GOT3 (cell line): ENCODE results near the gene RABEPK.
"Not testable (repeated sequence)": the region's sequence is repeated elsewhere in the genome, so short reads cannot be mapped to it uniquely, and the experiment has no call there.

Source experiments
- DNase-seq: peaks from one replicate; lab custom pipeline; 2025; ENCODE audit warnings: mixed read lengths; lab: John Stamatoyannopoulos, UW

Gene RABEPK, protein sequence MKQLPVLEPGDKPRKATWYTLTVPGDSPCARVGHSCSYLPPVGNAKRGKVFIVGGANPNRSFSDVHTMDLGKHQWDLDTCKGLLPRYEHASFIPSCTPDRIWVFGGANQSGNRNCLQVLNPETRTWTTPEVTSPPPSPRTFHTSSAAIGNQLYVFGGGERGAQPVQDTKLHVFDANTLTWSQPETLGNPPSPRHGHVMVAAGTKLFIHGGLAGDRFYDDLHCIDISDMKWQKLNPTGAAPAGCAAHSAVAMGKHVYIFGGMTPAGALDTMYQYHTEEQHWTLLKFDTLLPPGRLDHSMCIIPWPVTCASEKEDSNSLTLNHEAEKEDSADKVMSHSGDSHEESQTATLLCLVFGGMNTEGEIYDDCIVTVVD

DNA sequence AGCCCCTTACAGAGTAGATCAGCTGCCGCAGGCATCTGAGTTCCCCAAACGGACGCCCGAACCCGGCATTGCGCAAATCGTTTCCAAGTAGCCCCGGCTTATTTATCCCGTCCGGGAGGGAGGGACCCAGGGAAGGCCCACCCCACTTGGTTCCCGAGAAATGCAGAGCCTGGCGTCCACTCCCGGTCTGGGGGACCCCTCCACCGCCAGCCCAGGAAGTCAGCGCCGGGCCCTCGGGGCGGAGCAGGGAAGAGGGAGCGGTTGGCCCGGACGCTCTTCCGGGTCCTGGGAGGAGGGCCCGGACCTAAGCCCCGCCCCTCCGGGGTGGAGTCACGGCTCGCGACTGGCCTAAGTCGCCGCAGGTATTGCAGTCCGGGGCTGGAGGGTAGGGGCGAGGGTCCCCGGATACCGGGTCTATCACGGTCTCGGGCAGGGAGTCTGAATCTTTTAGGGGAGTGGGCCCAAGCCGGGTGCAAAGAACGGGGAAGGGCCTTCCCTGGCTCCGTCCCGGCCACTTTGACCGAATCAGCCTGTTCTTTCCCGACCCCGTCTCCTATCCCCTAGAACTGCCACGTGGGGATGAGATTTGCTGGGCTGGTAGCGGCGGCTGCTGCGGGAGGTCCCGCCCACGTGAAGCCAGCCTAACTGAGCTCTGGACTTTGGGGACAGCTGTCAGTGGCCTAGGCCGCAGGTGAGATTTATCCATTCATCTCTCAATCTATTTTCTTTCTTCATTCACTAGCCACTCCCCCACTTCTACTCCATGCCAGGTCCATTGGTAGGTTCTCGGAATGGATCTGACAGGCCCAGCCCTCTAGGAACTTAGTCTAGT lies at the start of gene RABEPK:
TSS of gene RABEPK (plus strand) at position 327 of the 832 bp plus-strand sequence. CDS start 2,472 bp downstream, outside the sequence.
- DNase-seq = peak; percentile 37

DNA sequence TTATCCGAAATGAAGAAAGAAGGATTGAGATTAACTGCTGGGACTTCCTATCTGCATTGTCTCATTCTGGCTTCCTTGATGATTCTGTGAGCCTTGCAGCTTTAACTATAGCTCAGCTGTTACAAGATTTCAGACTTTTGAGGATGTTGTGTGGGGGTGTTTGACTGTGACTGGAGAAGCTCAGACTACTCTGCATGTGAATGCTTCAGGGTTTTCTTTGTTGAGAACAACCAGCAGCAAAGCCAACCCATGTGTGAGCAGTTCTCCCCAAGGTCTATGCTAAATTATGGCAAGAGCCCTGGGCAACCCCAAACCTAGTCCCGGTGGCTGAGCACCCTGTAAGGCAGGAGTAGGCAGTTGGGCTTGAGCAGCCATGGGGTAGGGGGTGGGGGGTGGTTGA lies 48.6 kb upstream of the RABEPK start:
- DNase-seq = no peak

GRCh38 chr9:125153712-125154367 lies 46.5 kb upstream of the RABEPK start:
- DNase-seq = no peak

GRCh38 chr9:125156551-125156950 lies 43.8 kb upstream of the RABEPK start:
- DNase-seq = no peak

- DNase-seq = no peak
These were observed 39.6 kb upstream of the RABEPK start for GRCh38 chr9:125160750-125161149.

DNA sequence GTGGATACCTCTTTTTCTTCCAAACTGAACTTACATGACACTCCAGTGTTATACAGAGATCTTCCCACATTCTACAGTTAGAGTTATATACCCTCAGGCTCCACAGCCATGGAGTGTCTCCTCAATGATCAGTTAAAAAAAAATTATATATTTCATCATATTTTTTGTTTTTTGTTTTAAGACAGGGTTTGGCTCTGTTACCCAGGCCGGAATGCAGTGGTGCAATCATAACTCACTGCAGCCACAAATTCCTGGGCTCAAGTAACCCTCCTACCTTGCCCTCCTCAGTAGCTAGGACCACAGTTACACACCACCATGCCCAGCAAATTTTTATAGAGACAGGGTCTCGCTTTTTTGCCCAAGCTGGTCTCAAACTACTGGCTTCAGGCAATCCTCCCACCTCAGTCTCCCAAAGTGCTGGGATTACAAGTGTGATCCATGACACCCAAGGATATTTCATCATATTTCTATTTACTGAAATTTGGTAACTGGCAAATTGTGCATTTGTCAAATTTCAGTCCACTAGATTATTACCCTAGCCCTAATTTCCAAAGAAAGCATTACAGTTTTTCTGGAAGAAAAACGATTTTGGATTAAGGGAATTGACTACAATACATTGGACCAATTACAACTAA lies 38.9 kb upstream of the RABEPK start:
- no peak for DNase-seq

- DNase-seq = not testable (repeated sequence)
These were observed 37.5 kb upstream of the RABEPK start for GRCh38 chr9:125162891-125163290.

DNA sequence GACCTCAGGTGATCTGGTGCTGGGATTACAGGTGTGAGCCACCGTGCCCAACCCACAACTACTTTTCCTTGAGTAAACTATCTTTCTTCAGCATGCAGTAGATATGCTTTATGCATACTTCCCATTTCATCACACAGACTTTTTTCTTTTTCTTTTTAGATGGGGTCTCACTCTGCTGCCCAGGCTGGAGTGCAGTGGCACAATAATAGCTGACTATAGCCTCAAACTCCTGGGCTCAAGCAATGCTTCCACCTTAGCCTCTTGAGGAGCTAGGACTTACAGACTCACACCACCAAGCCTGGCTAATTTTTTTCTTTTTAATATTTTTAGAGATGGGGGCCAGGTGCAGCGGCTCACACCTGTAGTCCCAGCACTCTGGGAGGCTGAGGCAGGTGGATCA lies 33.6 kb upstream of the RABEPK start:
- no peak for DNase-seq

DNA sequence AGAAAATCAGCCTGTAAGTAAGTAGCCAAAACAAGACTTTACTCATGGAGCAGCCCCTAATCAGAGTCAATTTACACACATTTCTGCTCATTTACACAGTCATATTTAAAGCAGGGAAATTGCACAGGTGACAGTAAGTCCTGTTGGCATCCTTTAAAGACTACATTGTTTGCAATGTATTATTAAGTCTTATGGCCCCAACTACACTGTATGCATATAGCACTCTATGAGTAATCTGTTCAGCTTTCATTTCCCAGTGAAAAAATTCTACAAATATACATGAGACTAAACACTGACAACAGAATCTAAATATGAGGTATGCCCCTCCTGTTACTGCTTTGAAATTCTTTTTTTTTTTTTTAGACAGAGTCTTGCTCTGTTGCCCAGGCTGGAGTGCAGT lies 30.4 kb upstream of the RABEPK start:
- DNase-seq = no peak

- no peak for DNase-seq
These were observed 28.1 kb upstream of the RABEPK start for GRCh38 chr9:125172031-125172755.

- DNase-seq = no peak
These were observed 23.7 kb upstream of the RABEPK start for GRCh38 chr9:125176636-125177035.

GRCh38 chr9:125177888-125178287 lies 22.5 kb upstream of the RABEPK start:
- DNase-seq = no peak

GRCh38 chr9:125179776-125180175 lies 20.6 kb upstream of the RABEPK start:
- not testable (repeated sequence) for DNase-seq

DNA sequence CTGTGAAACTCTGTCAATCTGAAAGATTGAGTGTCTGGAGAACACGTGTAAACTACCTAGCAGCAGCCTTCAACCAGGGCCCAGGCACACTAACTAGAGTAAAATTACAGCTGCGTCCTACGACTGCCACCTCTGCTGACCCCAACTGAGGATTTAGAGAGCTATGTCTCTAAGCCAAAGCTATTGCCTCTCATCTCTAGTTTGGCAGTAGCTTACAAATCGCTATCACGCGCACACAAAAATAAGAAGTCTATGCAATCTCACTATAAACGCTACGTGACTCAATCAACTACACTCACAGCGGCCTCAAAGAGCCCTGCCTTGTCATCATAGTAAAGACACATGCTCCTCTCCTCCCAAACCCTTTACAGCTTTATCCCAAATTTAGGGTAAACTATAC lies 19.5 kb upstream of the RABEPK start:
- DNase-seq = no peak

DNA sequence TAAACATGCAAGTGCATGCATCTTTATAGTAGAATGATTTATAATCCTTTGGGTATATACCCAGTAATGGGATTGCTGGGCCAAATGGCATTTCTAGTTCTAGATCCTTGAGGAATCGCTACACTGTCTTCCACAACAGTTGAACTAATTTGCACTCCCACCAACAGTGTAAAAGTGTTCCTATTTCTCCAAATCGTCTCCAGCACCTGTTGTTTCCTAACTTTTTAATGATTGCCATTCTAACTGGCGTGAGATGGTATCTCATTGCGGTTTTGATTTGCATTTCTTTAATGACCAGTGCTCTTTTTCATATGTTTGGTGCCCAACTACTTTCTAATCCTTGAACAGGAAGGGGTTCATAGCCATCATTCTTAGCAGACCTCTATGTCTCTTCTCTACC lies 18.6 kb upstream of the RABEPK start:
- not testable (repeated sequence) for DNase-seq

GRCh38 chr9:125183054-125183453 lies 17.3 kb upstream of the RABEPK start:
- no peak for DNase-seq

DNA sequence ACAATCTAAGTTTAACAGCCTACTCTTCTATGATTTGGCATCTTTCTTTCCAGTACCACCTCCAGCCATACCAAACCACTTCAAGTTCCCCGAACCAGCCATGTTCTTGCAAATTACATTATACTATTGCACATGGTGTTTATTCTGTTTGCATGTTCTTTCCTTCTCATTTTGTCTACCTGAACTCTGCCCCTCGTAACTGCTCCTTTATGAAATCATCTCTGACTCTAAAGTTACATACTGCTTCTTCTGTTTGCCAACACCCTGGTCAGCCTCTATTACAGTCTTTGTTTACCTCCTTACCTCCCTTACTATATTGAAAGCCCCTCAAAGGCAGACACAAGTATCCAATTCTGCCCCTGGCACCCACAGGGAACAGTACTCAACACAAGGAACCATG lies 16.8 kb upstream of the RABEPK start:
- no peak for DNase-seq

GRCh38 chr9:125189011-125189360 lies 11.4 kb upstream of the RABEPK start:
- no peak for DNase-seq

- DNase-seq = peak; percentile 56
These were observed 10.7 kb upstream of the RABEPK start, which contains the start of gene PPP6C for GRCh38 chr9:125189361-125190289. TSS of gene PPP6C (minus strand) at chr9:125189803. CDS start at chr9:125189718, 85 bp downstream.

- no peak for DNase-seq
These were observed 10.0 kb upstream of the RABEPK start for GRCh38 chr9:125190361-125190801.
